GM12874 (cell line): Measurements from ENCODE around the gene ANKRD27.

Experiments
- CTCF ChIP-seq: IDR thresholded peaks from 2 replicates; pipeline ENCODE4 v1.5.1; 2011; ENCODE audit warnings: low read depth, mild to moderate bottlenecking, control low read depth, low read length, moderate library complexity; ENCODE audit not compliant: insufficient read depth

The ANKRD27 gene

GRCh38 chr19:32630338-32630737 is 44.6 kb downstream of the ANKRD27 start:
- TF ChIP-seq CTCF: no peak

DNA sequence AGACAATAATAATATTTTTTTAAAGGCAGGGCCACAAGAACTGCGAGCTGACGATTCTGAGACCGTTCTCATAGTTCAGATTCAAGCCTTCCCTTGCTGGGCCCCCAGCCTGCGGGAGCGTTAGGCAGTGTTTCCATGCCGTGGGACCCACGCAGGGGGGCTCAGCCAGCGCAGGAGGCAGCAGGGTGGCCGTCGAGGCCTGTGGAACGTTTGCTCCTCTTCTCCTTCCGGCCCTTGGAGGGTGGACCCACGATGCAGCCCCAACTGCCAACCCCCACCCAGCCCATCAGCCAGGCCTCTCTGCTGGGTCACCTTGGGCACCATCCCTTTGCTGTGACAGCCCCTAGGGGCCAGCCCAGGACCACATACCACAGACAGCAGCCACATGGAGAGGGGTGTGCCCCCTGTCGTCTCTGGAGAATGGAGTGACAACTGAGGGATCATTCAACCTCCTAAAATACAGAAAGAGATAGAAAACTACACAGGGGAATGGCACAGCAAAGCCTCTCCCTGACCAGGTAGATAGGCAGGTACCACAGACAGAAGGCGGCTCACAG is 47.2 kb downstream of the ANKRD27 start:
- no peak for TF ChIP-seq CTCF

DNA sequence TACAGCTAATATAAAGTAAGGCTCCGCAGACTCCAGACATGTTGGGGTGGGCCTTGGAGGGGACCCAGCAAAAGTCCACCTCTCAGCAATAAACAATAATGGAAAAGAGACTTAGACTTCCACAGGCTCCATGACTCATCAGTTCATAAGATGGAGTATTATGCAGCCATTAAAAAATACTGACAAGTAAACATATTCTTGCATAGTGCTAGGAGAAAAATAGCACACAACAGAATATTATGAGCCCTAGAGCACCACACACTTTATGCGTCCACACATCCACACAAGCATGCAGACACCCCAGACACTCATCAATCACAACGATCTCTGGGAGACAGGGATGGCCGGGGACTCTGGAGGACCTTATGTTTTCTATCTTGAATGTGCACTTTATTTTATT is 48.0 kb downstream of the ANKRD27 start:
- no peak for TF ChIP-seq CTCF

DNA sequence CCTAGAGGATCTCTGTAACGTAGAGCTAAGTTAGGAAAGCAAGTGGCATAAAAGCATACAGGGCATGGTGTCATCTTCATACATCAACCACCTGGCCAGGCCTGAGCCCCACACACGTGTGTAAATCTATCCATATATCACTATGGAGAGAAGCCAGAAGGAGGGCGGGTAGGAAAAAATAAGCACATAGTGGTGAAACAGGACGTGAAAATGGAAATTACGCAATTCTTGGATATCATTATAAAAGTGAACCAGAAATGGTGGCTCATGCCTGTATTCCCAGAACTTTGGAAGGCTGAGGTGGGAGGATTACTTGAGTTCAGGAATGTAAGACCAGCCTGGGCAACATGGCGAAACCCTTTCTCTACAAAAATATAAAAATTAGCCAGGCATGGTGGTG is 50.6 kb downstream of the ANKRD27 start:
- no peak for TF ChIP-seq CTCF

GRCh38 chr19:32622002-32622401 is 53.0 kb downstream of the ANKRD27 start:
- TF ChIP-seq CTCF: no peak

GRCh38 chr19:32619051-32619685 is 55.8 kb downstream of the ANKRD27 start:
- no peak for TF ChIP-seq CTCF

DNA sequence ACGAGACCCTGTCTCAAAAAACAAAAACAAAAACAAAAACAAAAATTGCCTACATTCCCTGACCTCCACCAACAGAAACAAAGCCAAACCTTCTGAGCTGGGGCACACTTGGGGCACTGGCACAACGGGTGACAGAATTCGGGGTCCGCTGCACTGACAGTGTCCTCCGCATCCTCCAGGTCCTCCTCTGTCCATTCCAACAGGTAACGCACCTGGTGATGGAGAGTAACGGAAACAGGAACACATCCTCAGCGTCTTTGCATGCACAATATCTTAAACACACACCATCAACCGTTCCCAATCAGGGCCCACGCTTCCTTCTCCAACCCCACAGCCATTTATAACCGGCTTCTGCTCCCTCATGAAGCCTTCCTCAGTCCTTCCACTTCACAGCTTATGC is 59.4 kb downstream of the ANKRD27 start:
- TF ChIP-seq CTCF: no peak

DNA sequence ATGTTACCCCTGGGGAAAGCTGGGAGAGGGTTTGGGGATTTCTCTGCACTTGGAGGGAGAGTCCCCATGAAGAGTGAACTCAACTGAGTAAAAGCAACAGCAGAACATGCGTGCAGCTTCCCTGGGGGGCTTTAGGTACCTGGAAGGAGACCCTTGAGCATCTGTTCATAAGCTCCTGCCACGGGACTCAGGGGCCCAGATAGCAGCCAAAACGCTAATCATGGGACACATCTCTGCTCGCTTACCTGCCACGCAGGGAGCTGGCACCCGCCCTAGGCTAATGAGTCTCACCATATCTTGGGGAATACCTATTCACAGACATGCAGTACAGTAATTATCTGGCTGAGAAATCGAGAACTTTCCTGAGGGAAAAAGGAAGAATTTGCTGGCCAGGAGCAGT is 60.1 kb downstream of the ANKRD27 start:
- no peak for TF ChIP-seq CTCF
